ENCODE data around the gene ATXN10. TPM values are rescaled to one million over a fixed set of nuclear protein-coding genes. Genes with fewer than 3 reads are reported as not detected.

ATXN10 gene
- polyA plus RNA-seq, 3 donors, result 60.1 to 106 (median 92.4) TPM

DNA sequence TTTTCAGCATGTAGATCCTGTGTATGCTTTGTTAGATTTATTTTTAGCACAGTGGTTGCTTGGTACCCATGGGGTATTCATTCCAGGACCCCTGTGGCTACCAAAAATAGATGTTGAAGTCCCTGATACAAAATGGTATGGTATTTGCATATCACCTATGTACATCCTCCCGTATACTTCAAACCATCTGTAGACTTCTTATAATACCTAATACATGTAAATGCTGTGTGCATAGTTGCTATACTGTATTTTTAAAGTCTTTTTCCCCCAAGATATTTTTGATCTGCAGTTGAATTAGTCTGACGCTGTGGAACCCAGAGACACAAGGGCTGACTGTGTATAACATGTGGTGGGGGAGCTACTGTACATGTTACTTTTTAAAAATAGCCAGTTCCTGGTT is 101.1 kb downstream of the ATXN10 start:
- no peak for DNase-seq
- H3K9me3 ChIP-seq (replicated peaks in 1 of 2; ENCODE audit: control insufficient read depth in 1 of 2, insufficient read depth in 1 of 2, low read length in 2 of 2), result no peaks in the 10 kb centered on the region
- no peak overlapping the region for H3K27ac ChIP-seq (ENCODE audit: low read depth in 1 of 2, low read length in 2 of 2)
- peaks cover 0 to 7% (median 0%) of the 10 kb centered on the region in 7 donors for H3K9me3 Mint-ChIP-seq
- no peak overlapping the region for H3K9ac ChIP-seq (ENCODE audit: insufficient read depth, low read length, poor library complexity, severe bottlenecking)
- H3K27ac Mint-ChIP-seq, result no peak overlapping the region
- H3K79me2 ChIP-seq (ENCODE audit: insufficient read depth, low read length), result no peaks in the 10 kb centered on the region
- H3K4me1 Mint-ChIP-seq, result peaks cover 11% of the 10 kb centered on the region
- H2AFZ ChIP-seq (ENCODE audit: insufficient read depth, low read depth, low read length, poor library complexity, severe bottlenecking), result no peak overlapping the region
- no peak overlapping the region for H3K4me3 ChIP-seq (replicated peaks in 1 of 3; ENCODE audit: low read depth in 2 of 3, low read length in 3 of 3)
- peaks cover 0 to 20% of the 10 kb centered on the region in 2 donors for H3K36me3 ChIP-seq (replicated peaks in 1 of 2; ENCODE audit: control insufficient read depth in 1 of 2, insufficient read depth in 2 of 2, low read length in 2 of 2)
- no peak overlapping the region for H3K4me3 Mint-ChIP-seq
- WGBS (ENCODE audit: insufficient coverage), result no CpG with 5 or more reads among the region's 2 CpGs
- TF ChIP-seq, protein P1, sequence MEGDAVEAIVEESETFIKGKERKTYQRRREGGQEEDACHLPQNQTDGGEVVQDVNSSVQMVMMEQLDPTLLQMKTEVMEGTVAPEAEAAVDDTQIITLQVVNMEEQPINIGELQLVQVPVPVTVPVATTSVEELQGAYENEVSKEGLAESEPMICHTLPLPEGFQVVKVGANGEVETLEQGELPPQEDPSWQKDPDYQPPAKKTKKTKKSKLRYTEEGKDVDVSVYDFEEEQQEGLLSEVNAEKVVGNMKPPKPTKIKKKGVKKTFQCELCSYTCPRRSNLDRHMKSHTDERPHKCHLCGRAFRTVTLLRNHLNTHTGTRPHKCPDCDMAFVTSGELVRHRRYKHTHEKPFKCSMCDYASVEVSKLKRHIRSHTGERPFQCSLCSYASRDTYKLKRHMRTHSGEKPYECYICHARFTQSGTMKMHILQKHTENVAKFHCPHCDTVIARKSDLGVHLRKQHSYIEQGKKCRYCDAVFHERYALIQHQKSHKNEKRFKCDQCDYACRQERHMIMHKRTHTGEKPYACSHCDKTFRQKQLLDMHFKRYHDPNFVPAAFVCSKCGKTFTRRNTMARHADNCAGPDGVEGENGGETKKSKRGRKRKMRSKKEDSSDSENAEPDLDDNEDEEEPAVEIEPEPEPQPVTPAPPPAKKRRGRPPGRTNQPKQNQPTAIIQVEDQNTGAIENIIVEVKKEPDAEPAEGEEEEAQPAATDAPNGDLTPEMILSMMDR (IDR thresholded peaks at IDR 0.05), result no peak
- H3K27me3 Mint-ChIP-seq (ENCODE audit: low read depth in 3 of 3), result no peaks in the 10 kb centered on the region
- no peaks in the 10 kb centered on the region for H3K4me1 ChIP-seq (ENCODE audit: control insufficient read depth in 1 of 2, insufficient read depth in 2 of 2, low read length in 2 of 2)
- peaks cover 22% of the 10 kb centered on the region for H4K20me1 ChIP-seq (ENCODE audit: insufficient read depth, low read length)
- intact Hi-C loops (cut with micrococcal nuclease), result no loop called here
- H3K36me3 Mint-ChIP-seq, result peaks cover 21 to 45% of the 10 kb centered on the region in 2 donors
- no peaks in the 10 kb centered on the region for H3K27me3 ChIP-seq (ENCODE audit: control insufficient read depth in 2 of 2, insufficient read depth in 2 of 2, low read length in 2 of 2)
- no peak overlapping the region for H3K4me2 ChIP-seq (replicated peaks; ENCODE audit: extremely low read depth, low read length, poor library complexity, severe bottlenecking)

GRCh38 chr22:45774001-45774670 is 102.5 kb downstream of the ATXN10 start:
- no peak overlapping the region for H2AFZ ChIP-seq (ENCODE audit: insufficient read depth, low read depth, low read length, poor library complexity, severe bottlenecking)
- intact Hi-C loops (cut with micrococcal nuclease), result no loop called here
- H3K79me2 ChIP-seq (ENCODE audit: insufficient read depth, low read length), result no peaks in the 10 kb centered on the region
- Mint-ChIP-seq H3K27ac (peak overlapping the region in 1 of 7 donors; percentile 41), H3K4me1 (peaks cover 11% of the 10 kb centered on the region), H3K4me3 (no peak overlapping the region), H3K27me3 (ENCODE audit: low read depth in 3 of 3) (no peaks in the 10 kb centered on the region), H3K9me3 (peaks cover 0 to 7% (median 0%) of the 10 kb centered on the region in 7 donors), H3K36me3 (peaks cover 15 to 41% of the 10 kb centered on the region in 2 donors)
- no peak overlapping the region for H3K4me2 ChIP-seq (replicated peaks; ENCODE audit: extremely low read depth, low read length, poor library complexity, severe bottlenecking)
- no peak overlapping the region for H3K27ac ChIP-seq (ENCODE audit: low read depth in 1 of 2, low read length in 2 of 2)
- no peak for DNase-seq
- no peaks in the 10 kb centered on the region for H3K9me3 ChIP-seq (replicated peaks in 1 of 2; ENCODE audit: control insufficient read depth in 1 of 2, insufficient read depth in 1 of 2, low read length in 2 of 2)
- H3K36me3 ChIP-seq (replicated peaks in 1 of 2; ENCODE audit: control insufficient read depth in 1 of 2, insufficient read depth in 2 of 2, low read length in 2 of 2), result peaks cover 0 to 25% of the 10 kb centered on the region in 2 donors
- TF ChIP-seq, protein P1 (IDR thresholded peaks at IDR 0.05), result no peak
- H3K27me3 ChIP-seq (ENCODE audit: control insufficient read depth in 2 of 2, insufficient read depth in 2 of 2, low read length in 2 of 2), result no peaks in the 10 kb centered on the region
- no peak overlapping the region for H3K9ac ChIP-seq (ENCODE audit: insufficient read depth, low read length, poor library complexity, severe bottlenecking)
- no peak overlapping the region for H3K4me3 ChIP-seq (replicated peaks in 1 of 3; ENCODE audit: low read depth in 2 of 3, low read length in 3 of 3)
- peaks cover 21% of the 10 kb centered on the region for H4K20me1 ChIP-seq (ENCODE audit: insufficient read depth, low read length)
- WGBS (ENCODE audit: insufficient coverage), result 100% methylated on average over 4 of the region's 6 CpGs
- no peaks in the 10 kb centered on the region for H3K4me1 ChIP-seq (ENCODE audit: control insufficient read depth in 1 of 2, insufficient read depth in 2 of 2, low read length in 2 of 2)

Measured in CD14-positive monocyte (primary cell).